ENCODE results near the gene ADGRL3.

DNA sequence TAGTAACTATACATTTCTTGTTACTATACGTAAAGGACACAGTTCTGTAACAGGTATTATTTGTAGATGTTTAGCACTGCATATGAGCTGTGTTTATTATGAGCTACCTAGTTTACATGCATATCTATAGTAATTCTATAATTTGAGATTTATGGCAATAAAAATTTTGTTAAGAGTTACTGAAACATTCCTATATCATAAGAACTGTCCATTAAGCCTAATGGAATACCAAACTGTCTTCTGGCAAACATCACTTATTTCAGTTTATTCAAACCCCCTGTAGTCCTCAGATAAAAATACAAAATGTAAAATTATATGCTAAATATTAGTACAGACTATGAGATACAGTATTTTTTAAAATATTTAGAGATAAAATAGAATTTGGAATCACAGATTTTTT, 205.2 kb downstream of the ADGRL3 start:
- TF ChIP-seq, protein P1, sequence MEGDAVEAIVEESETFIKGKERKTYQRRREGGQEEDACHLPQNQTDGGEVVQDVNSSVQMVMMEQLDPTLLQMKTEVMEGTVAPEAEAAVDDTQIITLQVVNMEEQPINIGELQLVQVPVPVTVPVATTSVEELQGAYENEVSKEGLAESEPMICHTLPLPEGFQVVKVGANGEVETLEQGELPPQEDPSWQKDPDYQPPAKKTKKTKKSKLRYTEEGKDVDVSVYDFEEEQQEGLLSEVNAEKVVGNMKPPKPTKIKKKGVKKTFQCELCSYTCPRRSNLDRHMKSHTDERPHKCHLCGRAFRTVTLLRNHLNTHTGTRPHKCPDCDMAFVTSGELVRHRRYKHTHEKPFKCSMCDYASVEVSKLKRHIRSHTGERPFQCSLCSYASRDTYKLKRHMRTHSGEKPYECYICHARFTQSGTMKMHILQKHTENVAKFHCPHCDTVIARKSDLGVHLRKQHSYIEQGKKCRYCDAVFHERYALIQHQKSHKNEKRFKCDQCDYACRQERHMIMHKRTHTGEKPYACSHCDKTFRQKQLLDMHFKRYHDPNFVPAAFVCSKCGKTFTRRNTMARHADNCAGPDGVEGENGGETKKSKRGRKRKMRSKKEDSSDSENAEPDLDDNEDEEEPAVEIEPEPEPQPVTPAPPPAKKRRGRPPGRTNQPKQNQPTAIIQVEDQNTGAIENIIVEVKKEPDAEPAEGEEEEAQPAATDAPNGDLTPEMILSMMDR (IDR thresholded peaks at IDR 0.05) = no peak
- TF ChIP-seq POLR2A (IDR thresholded peaks at IDR 0.05) (no peak), EP300 (IDR thresholded peaks at IDR 0.05) (no peak)
